GM21515 (cell line): ENCODE results near the gene SLIT1.

ENCODE experiments used
- ATAC-seq: cut with Tn5 transposase; IDR thresholded peaks from one replicate; pipeline ENCODE4 v1.9.1; 2021; ENCODE audit not compliant: unreplicated experiment

Gene SLIT1

GRCh38 chr10:97065686-97066660 is 119.8 kb downstream of the SLIT1 start:
- no peak for ATAC-seq

- no peak for ATAC-seq
Measured at GRCh38 chr10:97065128-97065527, 120.6 kb downstream of the SLIT1 start.

GRCh38 chr10:97063983-97064837 is 121.5 kb downstream of the SLIT1 start:
- no peak for ATAC-seq

- no peak for ATAC-seq
Measured at GRCh38 chr10:97063271-97063982, 122.3 kb downstream of the SLIT1 start.

GRCh38 chr10:97062456-97062855 is 123.3 kb downstream of the SLIT1 start:
- ATAC-seq: no peak

- no peak for ATAC-seq
Measured at GRCh38 chr10:97062046-97062445, 123.7 kb downstream of the SLIT1 start.

GRCh38 chr10:97061423-97061822 is 124.3 kb downstream of the SLIT1 start:
- no peak for ATAC-seq

- ATAC-seq: no peak
Measured at GRCh38 chr10:97060441-97061084, 125.2 kb downstream of the SLIT1 start.

GRCh38 chr10:97059872-97060205 is 125.9 kb downstream of the SLIT1 start:
- ATAC-seq: no peak

GRCh38 chr10:97059006-97059871 is 126.5 kb downstream of the SLIT1 start:
- ATAC-seq: no peak

- no peak for ATAC-seq
Measured at GRCh38 chr10:97058521-97058920, 127.2 kb downstream of the SLIT1 start.

- no peak for ATAC-seq
Measured at GRCh38 chr10:97057491-97058235, 128.1 kb downstream of the SLIT1 start.

- ATAC-seq: no peak
Measured at GRCh38 chr10:97056003-97056630, 129.6 kb downstream of the SLIT1 start.

- ATAC-seq: no peak
Measured at GRCh38 chr10:97053276-97053675, 132.5 kb downstream of the SLIT1 start.

GRCh38 chr10:97050956-97051496 is 134.7 kb downstream of the SLIT1 start:
- ATAC-seq: no peak

GRCh38 chr10:97050205-97050745 is 135.5 kb downstream of the SLIT1 start:
- no peak for ATAC-seq

GRCh38 chr10:97049670-97050069 is 136.1 kb downstream of the SLIT1 start:
- no peak for ATAC-seq
